NCI-H1105 (cell line): ENCODE measurements around the gene SMAD5.

Source experiments
- DNase-seq: peaks from one replicate; lab custom pipeline; 2025; lab: John Stamatoyannopoulos, UW

SMAD5 gene

DNA sequence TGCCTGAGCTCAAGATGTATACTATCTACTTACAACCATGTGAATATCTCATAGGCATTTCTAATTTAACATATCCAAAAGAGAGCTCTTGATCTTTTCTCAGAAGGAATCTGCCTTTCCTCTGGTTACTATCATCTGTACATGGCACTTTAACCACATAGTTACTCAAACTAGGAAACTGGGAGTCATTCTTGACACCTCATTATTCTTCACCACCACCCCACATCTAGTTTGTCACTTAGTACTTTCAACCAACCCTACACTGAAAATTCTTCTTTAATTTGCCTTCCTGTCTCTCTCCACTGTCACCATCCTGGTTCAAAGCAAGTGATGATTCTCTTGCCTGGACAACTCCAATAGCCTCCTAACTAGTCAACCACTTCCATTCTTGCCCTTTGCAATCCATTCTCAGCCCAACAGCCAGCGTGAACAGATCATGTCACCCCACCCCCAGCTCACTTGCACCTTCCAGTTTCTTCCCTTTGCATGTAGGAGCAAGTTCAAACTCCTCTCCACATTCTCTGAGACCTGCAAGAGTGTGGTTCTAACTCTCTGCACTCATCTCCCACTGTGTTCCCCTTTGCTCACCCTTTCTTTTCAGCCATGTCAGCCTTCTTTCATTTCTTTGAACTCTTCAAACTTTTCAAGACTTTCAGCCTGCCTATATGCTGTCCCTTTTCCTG is 17.3 kb upstream of the SMAD5 start:
- no peak for DNase-seq

DNA sequence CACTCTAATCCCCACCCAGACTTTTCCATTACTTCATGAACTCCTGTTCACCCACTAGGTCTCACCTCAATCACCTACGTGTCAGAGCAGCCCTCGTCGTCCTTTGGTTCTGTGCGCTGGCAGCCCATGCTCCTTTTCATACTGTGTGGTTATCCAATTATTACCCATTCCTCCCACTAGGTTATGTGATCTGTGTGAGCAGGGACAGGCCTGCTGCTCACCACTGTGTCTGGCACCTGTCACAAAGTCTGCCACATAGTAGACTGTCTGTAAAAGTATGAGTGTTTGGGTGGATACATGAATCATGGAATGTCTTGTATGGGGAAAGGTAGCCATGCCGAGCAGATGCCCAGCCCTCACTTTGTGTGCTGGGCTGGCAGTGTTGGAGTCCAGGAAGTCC is 12.1 kb upstream of the SMAD5 start:
- DNase-seq, result no peak

GRCh38 chr5:136123236-136123768 is 9.3 kb upstream of the SMAD5 start:
- DNase-seq, result no peak

- no peak for DNase-seq
Measured at GRCh38 chr5:136127560-136127959, 5.1 kb upstream of the SMAD5 start.

DNA sequence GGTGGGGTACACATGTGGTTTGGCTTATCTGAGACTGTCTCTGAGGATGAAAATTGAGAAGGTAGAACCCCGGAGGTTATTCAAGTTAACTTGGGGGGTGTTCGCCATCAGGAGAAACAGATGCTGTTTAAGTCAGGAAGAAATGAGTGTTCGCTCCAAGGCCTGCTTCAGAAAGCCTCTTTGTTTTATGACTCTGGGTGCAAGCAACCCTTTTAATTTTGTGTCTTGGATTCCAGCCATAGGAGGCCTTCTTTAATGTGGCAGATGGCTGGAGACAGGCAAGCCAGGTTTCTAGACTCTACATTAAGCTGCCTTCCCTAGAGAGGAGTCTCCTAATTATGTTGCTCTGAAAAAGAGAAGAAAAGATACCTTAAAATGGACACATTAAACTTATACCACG is 4.2 kb upstream of the SMAD5 start:
- no peak for DNase-seq

DNA sequence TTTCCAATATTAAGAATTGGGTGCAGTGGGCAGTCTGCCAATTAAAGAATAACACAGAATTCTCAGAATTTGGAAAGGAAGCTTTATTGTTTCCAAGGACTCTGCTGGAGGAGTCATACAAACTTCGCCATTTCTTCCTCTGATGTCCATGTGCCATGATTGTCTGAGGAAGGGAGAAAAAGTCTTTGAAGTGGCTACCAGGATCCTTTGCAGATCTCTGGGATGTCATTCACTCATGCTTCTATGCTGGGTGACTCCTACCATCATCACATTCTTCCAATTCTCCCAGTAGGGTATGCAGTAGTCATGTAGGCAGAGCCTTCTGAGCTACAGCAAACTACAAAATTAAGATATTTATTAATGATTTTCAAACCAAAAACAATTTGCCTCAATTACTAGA is 3.2 kb upstream of the SMAD5 start:
- DNase-seq, result no peak

DNA sequence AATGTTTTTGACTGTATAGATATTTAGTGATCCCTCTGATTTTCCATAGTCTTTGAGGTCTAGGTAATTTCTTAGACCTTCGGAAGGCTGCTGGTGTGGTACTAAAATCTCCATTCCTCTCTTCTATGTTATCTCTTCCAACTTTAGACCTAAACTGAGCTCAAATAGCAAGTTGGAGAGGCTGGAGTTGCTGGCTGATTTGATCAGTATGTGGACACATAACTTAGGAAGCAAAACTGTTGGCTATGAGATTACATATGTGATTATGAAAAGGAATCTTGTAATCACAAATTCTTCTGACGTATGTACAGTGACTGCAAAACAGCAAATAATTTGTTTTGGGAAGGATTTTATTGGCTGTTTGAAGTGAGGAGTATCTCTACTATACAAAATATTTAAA is 2.1 kb upstream of the SMAD5 start:
- no peak for DNase-seq

- no peak for DNase-seq
Measured at GRCh38 chr5:136132087-136132486, 558 bp upstream of the SMAD5 start.

DNA sequence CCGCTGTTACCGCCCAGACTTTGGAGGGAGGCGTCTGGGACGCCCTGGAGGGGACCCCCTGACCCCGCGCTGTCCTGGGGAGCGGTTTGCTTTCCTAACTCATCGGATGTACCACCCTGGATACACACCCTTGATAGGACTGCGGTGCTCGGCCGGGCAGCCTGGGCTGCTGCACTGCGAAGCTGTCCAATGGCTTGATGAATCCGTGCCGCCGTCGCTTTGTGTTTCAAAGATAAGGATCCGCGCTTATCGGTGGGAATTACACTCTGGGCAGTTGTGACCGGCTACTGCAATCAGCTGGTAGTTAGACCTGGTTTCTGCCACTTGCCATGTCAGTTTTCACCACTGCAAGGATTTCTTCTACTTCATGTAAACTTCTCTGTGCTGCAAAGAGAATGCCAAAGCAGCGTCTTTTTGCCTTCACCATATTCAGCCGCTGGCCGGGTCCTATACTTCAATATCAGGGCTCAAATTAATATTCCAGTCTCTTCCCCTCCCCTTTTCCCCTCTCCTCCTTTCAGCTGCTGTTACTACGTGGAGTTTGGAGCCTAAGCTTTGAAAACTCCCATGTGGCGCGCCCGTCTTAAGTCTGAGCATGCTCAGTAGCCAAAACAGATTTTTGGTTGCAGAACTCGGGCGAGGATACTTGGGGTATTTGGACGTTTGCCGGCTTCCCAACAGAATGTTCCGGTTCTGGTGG is 727 bp downstream of the SMAD5 start:
- no peak for DNase-seq

- DNase-seq, result no peak
Measured at GRCh38 chr5:136133922-136134379, 1.3 kb downstream of the SMAD5 start.

- no peak for DNase-seq
Measured at GRCh38 chr5:136134653-136135052, 2.0 kb downstream of the SMAD5 start.

DNA sequence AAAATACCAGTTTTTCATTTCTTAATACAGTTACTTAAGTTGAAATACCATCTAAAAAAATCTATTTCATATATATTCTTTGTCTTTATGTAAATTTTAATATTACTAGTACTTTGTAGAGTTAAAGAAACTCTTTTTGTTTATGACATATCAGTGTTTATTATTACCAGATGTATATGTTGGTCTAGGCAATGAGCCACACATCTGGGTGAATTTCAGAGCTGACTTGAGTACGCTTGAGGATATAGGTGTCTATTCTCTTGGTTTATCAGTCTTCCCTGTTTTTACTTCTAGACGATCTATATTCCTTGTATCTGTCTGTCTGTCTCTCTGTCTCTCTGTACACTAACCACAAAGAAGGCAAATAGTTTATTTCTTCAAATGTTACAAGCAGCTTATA is 2.9 kb downstream of the SMAD5 start:
- DNase-seq, result no peak

- DNase-seq, result no peak
Measured at GRCh38 chr5:136137497-136138220, 5.0 kb downstream of the SMAD5 start.

GRCh38 chr5:136141561-136141960 is 8.9 kb downstream of the SMAD5 start:
- no peak for DNase-seq

GRCh38 chr5:136143312-136143711 is 10.7 kb downstream of the SMAD5 start:
- no peak for DNase-seq

- DNase-seq, result no peak
Measured at GRCh38 chr5:136143763-136144162, 11.1 kb downstream of the SMAD5 start.

DNA sequence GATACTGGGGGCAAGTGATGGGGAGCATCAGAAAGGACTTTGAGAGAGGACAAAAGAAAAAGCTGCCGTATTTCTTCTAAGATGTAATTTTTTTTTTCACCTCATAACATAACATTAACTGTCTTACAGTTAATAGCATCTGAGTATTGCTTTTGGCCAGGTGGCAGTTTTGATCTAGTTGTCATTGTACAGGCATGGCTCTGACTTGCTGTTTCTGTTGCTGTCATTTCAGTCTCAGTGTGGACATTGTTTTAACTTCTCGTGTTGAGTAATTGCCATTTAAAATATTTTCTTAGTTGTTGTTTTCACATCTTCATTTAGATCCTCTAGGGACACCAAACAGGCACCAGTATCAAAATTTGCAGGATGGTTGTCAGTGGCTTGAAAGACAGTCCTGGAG is 12.4 kb downstream of the SMAD5 start:
- DNase-seq, result no peak

GRCh38 chr5:136146201-136146600 is 13.6 kb downstream of the SMAD5 start:
- DNase-seq, result no peak

DNA sequence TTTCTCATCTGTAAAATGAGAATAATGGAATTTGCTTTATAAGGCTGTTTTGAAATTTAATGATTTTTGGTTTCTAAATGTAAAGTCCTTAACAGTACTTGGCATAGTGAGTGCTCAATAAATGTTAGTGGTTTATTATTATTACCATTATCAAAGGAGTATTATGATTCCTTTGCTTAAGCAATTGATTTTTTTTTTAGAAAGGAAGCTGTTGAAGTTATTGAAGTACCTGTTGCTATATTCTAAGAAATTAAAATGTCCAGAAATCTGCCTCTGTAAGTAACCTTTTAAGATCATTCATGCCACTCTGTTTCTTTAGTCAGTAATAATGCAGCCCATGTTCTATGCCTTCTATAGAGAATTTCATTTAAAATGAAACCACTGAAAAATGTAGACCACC is 15.0 kb downstream of the SMAD5 start:
- no peak for DNase-seq

- no peak for DNase-seq
Measured at GRCh38 chr5:136149891-136150290, 17.2 kb downstream of the SMAD5 start.

DNA sequence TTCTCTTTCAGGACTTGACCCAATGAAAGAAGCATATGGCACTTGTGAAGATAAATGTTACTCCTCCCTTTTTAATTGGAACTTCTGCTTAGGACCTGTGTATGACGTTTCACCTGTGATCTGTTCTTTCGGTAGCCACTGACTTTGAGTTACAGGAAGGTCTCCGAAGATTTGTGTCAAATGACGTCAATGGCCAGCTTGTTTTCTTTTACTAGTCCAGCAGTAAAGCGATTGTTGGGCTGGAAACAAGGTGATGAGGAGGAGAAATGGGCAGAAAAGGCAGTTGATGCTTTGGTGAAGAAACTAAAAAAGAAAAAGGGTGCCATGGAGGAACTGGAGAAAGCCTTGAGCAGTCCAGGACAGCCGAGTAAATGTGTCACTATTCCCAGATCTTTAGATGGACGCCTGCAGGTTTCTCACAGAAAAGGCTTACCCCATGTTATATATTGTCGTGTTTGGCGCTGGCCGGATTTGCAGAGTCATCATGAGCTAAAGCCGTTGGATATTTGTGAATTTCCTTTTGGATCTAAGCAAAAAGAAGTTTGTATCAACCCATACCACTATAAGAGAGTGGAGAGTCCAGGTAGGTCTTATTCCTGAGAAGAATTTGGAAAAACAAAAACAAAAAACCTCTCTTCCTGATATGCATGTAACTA is 21.1 kb downstream of the SMAD5 start:
- no peak for DNase-seq

GRCh38 chr5:136155078-136155477 is 22.4 kb downstream of the SMAD5 start:
- DNase-seq, result no peak
